ENCODE measurements around the gene CD59. TPM values are rescaled to one million over a fixed set of nuclear protein-coding genes. Genes with fewer than 3 reads are reported as not detected.

The CD59 gene
- total and polyA plus RNA-seq, 9 of the 15 experiments (the other 6 are each of a cell fraction or from before 2014, with no cell fraction given): 38.1 to 338 (median 173) TPM

- POLR2A ChIA-PET: interaction anchor here (0.6 to 1.3 kb wide), 4 partner anchors 9 to 195 kb away, joined by 3 to 5 read pairs (median 3); no protein-coding TSS in a partner anchor
- intact Hi-C loops (cut with micrococcal nuclease): no loop called here
- ATAC-seq (no peak), DNase-seq (ENCODE audit: extremely low read depth in 1 of 4, low spot score in 3 of 4) (no peak), FAIRE-seq (no peak)
- TF ChIP-seq FOSL1 (tag; conservative IDR thresholded peaks at IDR 0.05) (no peak), MYBL2 (IDR thresholded peaks at IDR 0.05; ENCODE audit: low read depth) (no peak), MYBL2 (CRISPR knock-in tag; IDR thresholded peaks at IDR 0.05; ENCODE audit: borderline replicate concordance) (no peak), ZC3H4 (CRISPR knock-in tag; IDR thresholded peaks at IDR 0.05; ENCODE audit: borderline replicate concordance) (no peak), HINFP (tag; conservative IDR thresholded peaks at IDR 0.05; ENCODE audit: low read depth) (no peak), TEAD1 (CRISPR knock-in tag; IDR thresholded peaks at IDR 0.05) (no peak), MEIS2 (IDR thresholded peaks at IDR 0.05; ENCODE audit: partially characterized antibody) (no peak), MXI1 (IDR thresholded peaks at IDR 0.05; ENCODE audit: low read depth, low read length) (no peak), RNF219 (CRISPR knock-in tag; IDR thresholded peaks at IDR 0.05) (no peak), GMEB1 (CRISPR knock-in tag; IDR thresholded peaks at IDR 0.05) (no peak)
- TF ChIP-seq, protein P1, sequence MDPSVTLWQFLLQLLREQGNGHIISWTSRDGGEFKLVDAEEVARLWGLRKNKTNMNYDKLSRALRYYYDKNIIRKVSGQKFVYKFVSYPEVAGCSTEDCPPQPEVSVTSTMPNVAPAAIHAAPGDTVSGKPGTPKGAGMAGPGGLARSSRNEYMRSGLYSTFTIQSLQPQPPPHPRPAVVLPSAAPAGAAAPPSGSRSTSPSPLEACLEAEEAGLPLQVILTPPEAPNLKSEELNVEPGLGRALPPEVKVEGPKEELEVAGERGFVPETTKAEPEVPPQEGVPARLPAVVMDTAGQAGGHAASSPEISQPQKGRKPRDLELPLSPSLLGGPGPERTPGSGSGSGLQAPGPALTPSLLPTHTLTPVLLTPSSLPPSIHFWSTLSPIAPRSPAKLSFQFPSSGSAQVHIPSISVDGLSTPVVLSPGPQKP (CRISPR knock-in tag; IDR thresholded peaks at IDR 0.05): no peak
- no TSS peak for BruUV-seq (replicated peaks)
- H2AFZ ChIP-seq (ENCODE audit: low read depth, low read length): no peak overlapping the region
- no peaks in the 10 kb centered on the region for H4K20me1 ChIP-seq (replicated peaks; ENCODE audit: control insufficient read depth, insufficient read depth, low read length)
- H3K4me1 ChIP-seq (replicated peaks in 1 of 2; ENCODE audit: control insufficient read depth in 2 of 2, insufficient read depth in 2 of 2, low read length in 2 of 2): peaks cover 0 to 2% of the 10 kb centered on the region in 2 experiments; a peak in 2 of 5 replicates
- H3K9ac ChIP-seq (ENCODE audit: insufficient read depth in 1 of 2, low read depth in 2 of 2, low read length in 2 of 2): no peak overlapping the region
- H3K79me2 ChIP-seq (ENCODE audit: control insufficient read depth, insufficient read depth, low read length): no peaks in the 10 kb centered on the region
- peaks cover 61% of the 10 kb centered on the region for H3K36me3 ChIP-seq (ENCODE audit: control insufficient read depth, insufficient read depth, low read length)
- no peak overlapping the region for H3K4me2 ChIP-seq (ENCODE audit: insufficient read depth, low read length)
- in situ Hi-C loops (cut with MboI): no loop called here
- no peaks in the 10 kb centered on the region for H3K27me3 ChIP-seq (ENCODE audit: control insufficient read depth in 2 of 2, insufficient read depth in 2 of 2, low read length in 2 of 2)
- H3K9me1 ChIP-seq (ENCODE audit: control insufficient read depth, insufficient read depth, low read length): no peaks in the 10 kb centered on the region
- 96% methylated on average over 2 of the region's 2 CpGs for WGBS (ENCODE audit: insufficient coverage, low coverage, missing lambda C conversion rate)
- H3K27ac ChIP-seq (ENCODE audit: extremely low read depth, low read depth, low read length): no peak overlapping the region
- CTCF ChIA-PET (ENCODE audit: low intra/inter-chr PET ratio): no interaction called here
- no peaks in the 10 kb centered on the region for H3K9me3 ChIP-seq (replicated peaks; ENCODE audit: control insufficient read depth, insufficient read depth, low read depth, low read length)
- H3K4me3 ChIP-seq: no peak overlapping the region
Measured at GRCh38 chr11:33706966-33707365, 29.3 kb downstream of the CD59 start.

Data from K562 (cell line).